Measurements from ENCODE around the gene HOXC4. TPM values are rescaled to one million over a fixed set of nuclear protein-coding genes. Genes with fewer than 3 reads are reported as not detected.

HOXC4 gene
- total RNA-seq, 4 donors from 2014 or later: 1.1 to 3.1 (median 1.3) TPM

DNA sequence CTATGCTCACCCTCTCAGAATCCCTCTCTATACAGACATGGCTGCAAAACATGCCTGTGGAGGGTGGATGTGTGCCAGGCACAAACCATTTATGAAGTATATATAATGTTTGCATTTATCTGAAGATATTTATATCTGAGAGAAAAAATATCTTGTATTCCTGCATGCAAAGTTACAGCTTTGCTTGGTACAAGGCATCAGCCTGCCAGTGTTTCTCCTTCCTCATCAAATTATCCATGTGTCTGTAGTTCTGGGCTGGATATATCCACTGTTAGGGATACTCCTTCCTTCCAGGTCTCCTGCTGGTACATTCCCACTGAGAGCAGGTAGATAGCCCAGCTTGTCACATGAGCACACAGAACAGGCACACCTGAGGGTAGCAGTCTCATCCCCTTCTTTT, 12.0 kb downstream of the HOXC4 start:
- peaks cover 0 to 14% (median 0%) of the 10 kb centered on the region in 3 donors for H3K4me1 ChIP-seq
- H3K27ac ChIP-seq: no peak overlapping the region
- no peak overlapping the region for H3K4me3 ChIP-seq
- intact Hi-C loops (cut with DNase I): no loop called here
- DNase-seq: no peak
- H3K9me3 ChIP-seq: no peaks in the 10 kb centered on the region
- no peak for TF ChIP-seq POLR2A (IDR thresholded peaks at IDR 0.05)
- TF ChIP-seq, protein P1, sequence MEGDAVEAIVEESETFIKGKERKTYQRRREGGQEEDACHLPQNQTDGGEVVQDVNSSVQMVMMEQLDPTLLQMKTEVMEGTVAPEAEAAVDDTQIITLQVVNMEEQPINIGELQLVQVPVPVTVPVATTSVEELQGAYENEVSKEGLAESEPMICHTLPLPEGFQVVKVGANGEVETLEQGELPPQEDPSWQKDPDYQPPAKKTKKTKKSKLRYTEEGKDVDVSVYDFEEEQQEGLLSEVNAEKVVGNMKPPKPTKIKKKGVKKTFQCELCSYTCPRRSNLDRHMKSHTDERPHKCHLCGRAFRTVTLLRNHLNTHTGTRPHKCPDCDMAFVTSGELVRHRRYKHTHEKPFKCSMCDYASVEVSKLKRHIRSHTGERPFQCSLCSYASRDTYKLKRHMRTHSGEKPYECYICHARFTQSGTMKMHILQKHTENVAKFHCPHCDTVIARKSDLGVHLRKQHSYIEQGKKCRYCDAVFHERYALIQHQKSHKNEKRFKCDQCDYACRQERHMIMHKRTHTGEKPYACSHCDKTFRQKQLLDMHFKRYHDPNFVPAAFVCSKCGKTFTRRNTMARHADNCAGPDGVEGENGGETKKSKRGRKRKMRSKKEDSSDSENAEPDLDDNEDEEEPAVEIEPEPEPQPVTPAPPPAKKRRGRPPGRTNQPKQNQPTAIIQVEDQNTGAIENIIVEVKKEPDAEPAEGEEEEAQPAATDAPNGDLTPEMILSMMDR (IDR thresholded peaks at IDR 0.05): no peak
- H3K36me3 ChIP-seq: no peaks in the 10 kb centered on the region
- peaks cover 0 to 39% (median 0%) of the 10 kb centered on the region in 4 donors for H3K27me3 ChIP-seq

DNA sequence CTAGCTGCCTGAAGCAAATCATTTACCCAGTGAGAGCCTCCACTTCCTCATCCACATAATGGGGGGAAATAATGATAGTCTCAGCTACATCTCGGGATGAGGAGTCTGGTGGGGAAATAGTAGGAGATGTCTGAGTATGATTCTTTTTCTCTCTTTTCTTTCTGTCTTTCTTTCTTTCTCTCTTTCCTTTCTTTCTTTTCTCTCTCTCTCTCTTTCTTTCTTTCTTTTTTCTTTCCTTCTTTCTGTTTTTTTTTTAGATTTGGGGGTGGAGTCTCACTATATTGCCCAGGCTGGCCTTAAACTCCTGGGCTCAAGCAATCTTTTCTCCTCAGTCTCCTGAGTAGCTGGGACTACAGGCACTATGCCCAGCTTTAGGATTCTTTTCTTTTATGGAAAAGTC, 12.8 kb downstream of the HOXC4 start:
- WGBS, 2 donors: 60 to 64% methylated on average over 1 of the region's 1 CpG
- no peak for DNase-seq
- peaks cover 0 to 31% (median 0%) of the 10 kb centered on the region in 4 donors for H3K27me3 ChIP-seq
- H3K4me3 ChIP-seq: no peak overlapping the region
- no peak for TF ChIP-seq POLR2A (IDR thresholded peaks at IDR 0.05)
- TF ChIP-seq, protein P1 (IDR thresholded peaks at IDR 0.05): no peak
- H3K27ac ChIP-seq: no peak overlapping the region
- H3K36me3 ChIP-seq: no peaks in the 10 kb centered on the region
- intact Hi-C loops (cut with DNase I): no loop called here
- no peaks in the 10 kb centered on the region for H3K9me3 ChIP-seq
- H3K4me1 ChIP-seq: peaks cover 0 to 9% (median 0%) of the 10 kb centered on the region in 3 donors

DNA sequence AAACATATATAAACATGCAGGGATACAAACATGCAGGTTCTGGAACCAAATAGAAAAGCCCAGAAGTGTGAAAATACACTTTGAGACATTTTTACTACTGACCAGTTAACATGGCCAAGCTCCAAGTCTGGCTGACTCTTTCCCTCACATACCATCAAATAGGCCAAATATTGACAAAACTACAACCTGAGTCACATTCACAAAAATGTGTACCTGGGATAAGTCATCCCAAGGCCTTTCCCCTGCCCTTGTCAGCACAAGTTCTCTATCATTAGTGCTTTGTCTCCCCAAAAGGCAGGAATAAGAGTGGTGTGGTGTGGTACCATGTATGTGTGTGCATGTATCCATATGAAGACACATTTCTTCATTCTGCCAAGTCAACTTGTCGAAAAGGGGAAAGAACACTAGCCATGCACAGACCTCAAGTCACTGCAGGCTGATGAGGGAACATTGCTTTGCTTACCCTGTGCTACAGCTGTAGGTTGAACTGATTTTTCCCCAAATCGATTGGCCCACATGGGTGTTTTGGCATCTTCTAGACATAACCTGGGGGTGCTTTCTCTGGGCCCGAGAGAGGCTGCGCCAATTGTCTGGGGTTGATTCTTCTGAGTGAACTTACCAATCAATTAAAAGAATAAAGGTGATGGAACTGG, 14.9 kb downstream of the HOXC4 start:
- intact Hi-C loops (cut with DNase I): no loop called here
- no peaks in the 10 kb centered on the region for H3K36me3 ChIP-seq
- H3K27me3 ChIP-seq: peaks cover 0 to 16% (median 0%) of the 10 kb centered on the region in 4 donors
- peaks cover 0 to 9% (median 0%) of the 10 kb centered on the region in 3 donors for H3K4me1 ChIP-seq
- 59 to 80% methylated on average over 2 to 4 of the region's 4 CpGs for WGBS, 2 donors
- no peak overlapping the region for H3K27ac ChIP-seq
- no peak for TF ChIP-seq POLR2A (IDR thresholded peaks at IDR 0.05)
- TF ChIP-seq, protein P1 (IDR thresholded peaks at IDR 0.05): no peak
- H3K9me3 ChIP-seq: no peaks in the 10 kb centered on the region
- H3K4me3 ChIP-seq: no peak overlapping the region
- no peak for DNase-seq

DNA sequence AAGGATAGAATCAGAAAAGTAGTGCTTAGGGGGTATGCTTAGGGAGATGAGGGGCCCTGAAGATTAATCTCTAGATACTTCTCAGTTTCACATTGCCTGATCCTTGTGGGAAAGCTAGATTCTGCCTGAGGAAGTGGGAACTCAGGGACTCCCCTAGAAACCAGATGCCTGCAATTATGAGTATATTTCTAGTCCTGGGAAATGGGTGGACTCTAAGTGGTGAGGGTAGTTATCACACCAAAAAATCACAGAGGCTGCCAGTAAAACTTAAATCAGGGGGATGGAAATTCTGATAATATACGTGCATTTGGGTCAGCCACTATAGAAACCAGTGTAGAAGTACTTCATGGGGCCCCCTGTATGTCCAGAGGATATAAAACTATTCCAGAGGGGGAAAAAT, 18.3 kb downstream of the HOXC4 start:
- Histone ChIP-seq H3K36me3 (no peaks in the 10 kb centered on the region), H3K27ac (no peak overlapping the region), H3K4me1 (peaks cover 0 to 9% (median 0%) of the 10 kb centered on the region in 3 donors), H3K9me3 (no peaks in the 10 kb centered on the region), H3K27me3 (no peaks in the 10 kb centered on the region), H3K4me3 (no peak overlapping the region)
- TF ChIP-seq POLR2A (IDR thresholded peaks at IDR 0.05): no peak
- TF ChIP-seq, protein P1 (IDR thresholded peaks at IDR 0.05): no peak
- WGBS, 2 donors: 55 to 64% methylated on average over 1 of the region's 1 CpG
- intact Hi-C loops (cut with DNase I): no loop called here
- DNase-seq: no peak

DNA sequence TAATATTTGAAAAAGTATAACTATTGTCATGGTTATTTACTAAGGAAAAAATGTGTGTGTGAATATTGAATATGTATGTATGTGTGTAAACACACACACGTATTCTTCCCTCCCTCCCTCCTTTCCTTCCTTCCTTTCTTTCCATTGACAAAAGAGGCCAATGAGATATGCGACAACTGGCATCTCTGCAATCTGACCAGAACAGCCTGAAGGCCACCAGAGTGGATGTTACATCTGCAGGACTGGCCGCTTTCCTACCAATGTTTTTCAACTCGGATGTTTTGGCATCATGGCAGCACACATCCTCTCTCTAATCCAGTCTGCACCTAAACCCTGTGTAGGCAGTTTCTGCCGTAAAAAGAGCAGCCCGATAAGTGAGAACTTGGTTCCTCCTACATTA, 20.7 kb downstream of the HOXC4 start:
- Histone ChIP-seq H3K4me3 (no peak overlapping the region), H3K4me1 (peaks cover 0 to 15% (median 0%) of the 10 kb centered on the region in 3 donors), H3K9me3 (no peaks in the 10 kb centered on the region), H3K27me3 (peaks cover 0 to 3% (median 0%) of the 10 kb centered on the region in 4 donors), H3K36me3 (no peaks in the 10 kb centered on the region), H3K27ac (no peak overlapping the region)
- 73 to 80% methylated on average over 6 of the region's 6 CpGs for WGBS, 2 donors
- intact Hi-C loops (cut with DNase I): no loop called here
- DNase-seq: no peak
- TF ChIP-seq, protein P1 (IDR thresholded peaks at IDR 0.05): no peak
- no peak for TF ChIP-seq POLR2A (IDR thresholded peaks at IDR 0.05)
